ENCODE data around the gene ZNF322. TPM values are rescaled to one million over a fixed set of nuclear protein-coding genes. Genes with fewer than 3 reads are reported as not detected.

The ZNF322 gene
- total RNA-seq, result 9.4 and 15.6 TPM in 2 replicates

GRCh38 chr6:26659042-26659999 is at the start of gene ZNF322:
Gene ZNF322 (minus strand): TSS chr6:26659746. CDS start chr6:26638553, 21,193 bp downstream.

GRCh38 chr6:26596579-26597388 is 62.8 kb downstream of the ZNF322 start, which contains the start of gene ABT1:
Gene ABT1 (plus strand): TSS chr6:26596953. CDS start chr6:26596983, 30 bp downstream.

Other genes starting within 250 kb of the ZNF322 start
- 11.2 and 21.0 TPM in 2 replicates for gene BTN3A3, start 219.2 kb downstream of the ZNF322 start, total RNA-seq
- gene BTN2A1, start 201.8 kb downstream of the ZNF322 start, total RNA-seq, result 7.8 and 15.2 TPM in 2 replicates
- not detected in 2 replicates for gene BTN1A1, start 159.4 kb downstream of the ZNF322 start, total RNA-seq
- 46.5 and 63.6 TPM in 2 replicates for gene HMGN4, start 121.4 kb downstream of the ZNF322 start, total RNA-seq
- 17.8 and 19.1 TPM in 2 replicates for gene ABT1, start 62.8 kb downstream of the ZNF322 start, total RNA-seq